Mucosa of gallbladder (tissue), 1 donor: ENCODE results near the gene IGDCC3. TPM values are rescaled to one million over a fixed set of nuclear protein-coding genes. Genes with fewer than 3 reads are reported as not detected.
"Not testable (repeated sequence)": the region's sequence is repeated elsewhere in the genome, so short reads cannot be mapped to it uniquely, and the experiment has no call there.

ENCODE experiments used
- DNase-seq: peaks from one replicate; pipeline ENCODE4 v3.0.0-alpha.2; 2020; ENCODE audit warnings: low spot score
- total RNA-seq: library from RNA; stranded (reverse); gene quantifications from one replicate; pipeline ENCODE4 v1.2.1, GENCODE V29; 2021
- donor health status: DM: no; HTN: no; CAD: no.

IGDCC3 gene
- total RNA-seq, 1 donor from 2014 or later: 0.69 TPM

DNA sequence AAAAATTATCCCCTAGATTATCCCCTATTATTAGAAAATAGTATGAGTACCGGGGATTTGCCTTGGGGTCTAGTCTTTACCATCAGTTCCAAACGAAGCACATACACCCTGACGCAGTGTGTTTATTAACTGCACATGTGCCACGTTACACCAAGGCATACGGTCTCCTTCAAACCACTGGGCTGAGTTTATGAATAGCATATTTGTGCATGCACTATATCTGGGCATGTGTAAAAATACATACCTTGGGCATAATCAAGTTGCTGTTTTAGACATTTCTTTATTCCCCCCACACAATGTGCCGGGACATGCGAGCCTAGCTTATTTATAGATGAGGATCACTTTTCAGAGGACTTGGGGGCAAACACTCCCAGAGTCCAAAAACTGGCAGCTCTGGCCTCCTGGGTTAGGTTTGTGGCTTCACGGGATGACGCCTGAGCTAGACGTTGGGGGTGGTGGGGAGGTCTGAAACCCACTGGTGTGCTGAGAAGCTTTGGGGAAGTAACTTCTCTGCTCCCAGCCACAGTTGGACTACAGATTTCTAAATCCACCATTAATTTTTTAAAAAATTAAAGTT is 28.7 kb upstream of the IGDCC3 start:
- no peak for DNase-seq

DNA sequence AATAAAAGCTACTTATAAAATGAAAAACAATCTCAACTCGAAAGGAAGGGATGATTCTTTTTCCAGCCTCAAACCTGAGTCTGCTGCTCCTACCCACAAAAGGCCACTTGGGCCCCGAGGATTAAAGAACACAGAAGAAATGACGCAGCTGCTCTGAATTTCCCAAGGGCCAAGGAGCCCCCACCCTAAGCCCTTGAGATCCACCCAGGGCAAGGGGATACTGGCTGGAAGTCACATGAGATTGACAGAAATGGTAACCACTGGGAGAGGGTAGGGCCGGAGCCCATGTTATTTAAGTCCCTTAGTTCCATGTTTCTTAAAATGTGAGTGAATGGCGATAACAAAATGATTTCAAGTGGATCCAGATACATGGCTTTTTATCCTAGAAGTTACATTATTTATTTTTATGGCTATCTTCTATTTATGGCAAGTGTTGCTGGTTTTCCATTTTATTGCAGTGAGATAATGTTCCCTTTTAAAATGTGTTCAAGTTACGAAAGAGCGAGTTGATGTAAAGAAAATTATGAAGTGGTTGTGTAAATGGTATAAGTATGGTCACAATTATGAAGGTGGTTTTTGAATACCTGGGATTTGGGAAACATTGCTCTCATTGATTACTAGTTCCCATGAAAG is 28.1 kb upstream of the IGDCC3 start:
- no peak for DNase-seq

DNA sequence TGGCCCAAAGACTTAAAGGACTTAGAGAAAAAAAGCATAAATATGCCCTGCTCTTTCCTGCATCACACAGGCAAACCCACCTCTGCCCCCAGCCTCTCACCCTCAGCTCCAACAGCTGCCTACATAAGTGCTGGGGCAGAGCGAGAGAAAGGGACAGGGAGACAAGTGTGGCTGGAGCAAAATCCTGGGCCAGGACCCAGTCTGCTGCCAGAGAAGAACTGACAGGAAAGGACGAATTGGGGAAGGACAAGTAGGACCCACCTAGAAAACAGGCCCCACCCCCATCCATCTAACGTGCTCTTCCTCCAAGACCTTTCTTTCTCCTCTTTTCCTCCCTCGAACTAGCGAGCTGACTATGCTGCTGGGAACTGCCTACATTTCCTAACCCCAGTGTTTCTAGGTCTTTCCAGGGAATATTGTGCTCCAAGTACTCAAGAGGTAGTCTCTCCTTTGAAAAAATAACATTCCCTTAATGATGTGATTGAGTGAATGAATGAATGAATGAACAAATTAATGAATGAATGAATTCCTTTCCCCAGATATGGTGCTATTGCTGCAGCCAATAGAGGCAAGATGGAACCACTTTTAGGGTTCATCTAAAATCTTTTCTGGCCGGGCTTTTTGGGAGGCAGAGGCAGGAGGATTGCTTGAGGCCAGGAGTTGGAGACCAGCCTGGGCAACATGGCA is 26.5 kb upstream of the IGDCC3 start:
- no peak for DNase-seq

DNA sequence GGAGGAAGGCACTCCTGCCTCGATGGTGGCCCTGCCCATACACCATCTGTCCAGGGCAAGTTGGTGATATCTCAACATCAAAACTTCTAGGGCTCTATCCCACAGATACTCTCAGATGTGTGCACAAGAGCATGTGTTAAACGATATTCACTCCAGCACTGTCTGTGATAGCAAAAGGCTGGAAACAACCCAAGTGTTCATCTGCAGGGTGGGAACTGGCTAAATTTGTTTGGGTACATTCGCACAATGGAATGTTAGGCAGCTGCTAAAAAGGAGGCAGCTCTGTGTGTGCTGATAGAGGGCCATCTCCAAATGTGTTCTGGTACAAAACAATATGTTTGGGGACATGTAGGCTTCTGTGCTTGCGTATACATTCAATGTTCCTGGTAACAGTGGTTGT is 25.2 kb upstream of the IGDCC3 start:
- DNase-seq: no peak

DNA sequence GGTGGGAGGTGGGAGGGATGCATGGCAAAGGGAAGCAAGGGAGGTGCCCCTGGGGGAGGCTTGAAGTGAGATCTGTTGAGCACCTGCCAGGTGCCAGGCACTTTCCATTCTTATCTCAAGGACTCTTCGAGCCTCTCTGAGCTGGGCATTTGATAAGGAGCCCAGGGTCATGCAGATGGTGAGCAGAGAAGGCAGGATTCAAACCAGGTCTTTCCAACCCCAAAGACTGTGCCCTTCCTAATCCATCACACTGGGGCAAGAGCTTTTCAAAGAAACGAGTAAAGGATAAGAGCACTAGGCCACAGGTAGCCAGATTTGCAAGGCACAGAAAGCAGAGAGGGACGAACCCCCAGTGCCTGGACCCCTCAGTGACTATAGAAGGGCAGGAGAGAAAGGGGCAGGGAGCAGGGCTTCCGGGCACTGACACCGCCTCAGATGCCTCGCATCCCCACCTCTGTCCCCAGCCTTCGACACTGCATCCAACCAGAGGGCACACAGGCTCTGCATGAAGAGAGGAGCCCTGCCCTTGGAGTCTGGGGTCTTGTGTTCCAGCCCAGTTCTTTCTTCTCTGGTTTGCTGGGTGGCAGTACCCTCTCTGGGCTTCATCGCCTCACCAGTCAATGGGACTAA is 23.9 kb upstream of the IGDCC3 start:
- no peak for DNase-seq

DNA sequence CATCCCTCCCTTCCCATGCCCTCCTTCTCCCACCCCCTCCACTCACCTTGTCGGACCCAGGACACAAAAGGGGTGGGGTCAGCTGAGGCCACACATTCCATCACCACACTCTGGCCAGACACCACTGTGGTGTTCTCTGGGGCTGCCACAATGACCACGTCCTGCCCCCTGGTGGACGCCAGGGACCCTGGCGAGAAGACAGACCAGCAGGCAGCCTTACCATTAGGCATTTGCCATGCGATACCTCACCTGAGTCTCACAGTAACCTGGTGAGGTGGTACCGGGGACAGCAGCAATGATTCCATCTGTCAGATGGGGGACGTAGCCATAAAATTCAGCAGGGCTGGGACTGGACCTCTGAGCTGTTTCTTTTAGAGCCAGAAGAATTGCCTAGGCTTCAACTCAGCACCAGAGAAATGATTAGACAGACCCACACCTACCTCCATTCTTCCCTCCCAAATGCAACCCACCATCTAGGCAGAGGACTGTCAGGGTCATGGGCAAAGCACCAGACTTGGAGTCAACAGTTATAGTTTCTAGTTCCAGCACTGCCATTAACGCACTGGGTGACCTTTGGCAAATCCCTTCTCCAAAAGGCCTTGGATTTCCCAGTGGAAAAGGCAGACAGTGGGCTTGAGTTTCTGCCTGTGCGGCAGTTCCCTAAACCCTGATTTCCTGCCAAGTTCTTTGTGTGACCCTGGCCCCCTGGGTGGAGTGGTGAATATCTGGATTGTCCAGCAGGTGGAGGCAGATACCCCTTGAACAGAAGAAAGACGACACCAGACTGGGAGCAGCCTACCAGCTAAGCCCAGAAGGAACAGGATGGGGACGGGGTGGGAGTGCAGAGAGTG is 23.2 kb upstream of the IGDCC3 start:
- peak; percentile 51 for DNase-seq

DNA sequence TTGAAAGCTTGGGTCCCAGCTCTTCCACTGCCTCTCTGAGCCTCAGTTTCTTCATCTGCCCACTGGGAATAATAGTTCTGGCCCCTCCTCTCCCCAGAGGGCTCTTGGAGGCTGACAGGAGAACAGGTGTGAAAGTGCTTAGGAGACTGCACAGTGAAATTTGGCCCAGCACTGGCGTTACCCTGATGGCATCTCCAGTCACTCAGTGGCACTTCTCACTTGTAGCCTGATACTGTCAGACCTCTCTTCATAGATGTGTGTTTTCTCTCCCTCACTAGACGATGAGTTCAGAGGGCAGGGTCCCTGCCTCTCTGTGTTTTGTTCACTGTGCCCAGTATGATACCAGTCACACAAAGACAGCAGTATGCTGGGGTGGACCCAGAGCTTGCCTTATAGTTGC is 22.2 kb upstream of the IGDCC3 start:
- no peak for DNase-seq

DNA sequence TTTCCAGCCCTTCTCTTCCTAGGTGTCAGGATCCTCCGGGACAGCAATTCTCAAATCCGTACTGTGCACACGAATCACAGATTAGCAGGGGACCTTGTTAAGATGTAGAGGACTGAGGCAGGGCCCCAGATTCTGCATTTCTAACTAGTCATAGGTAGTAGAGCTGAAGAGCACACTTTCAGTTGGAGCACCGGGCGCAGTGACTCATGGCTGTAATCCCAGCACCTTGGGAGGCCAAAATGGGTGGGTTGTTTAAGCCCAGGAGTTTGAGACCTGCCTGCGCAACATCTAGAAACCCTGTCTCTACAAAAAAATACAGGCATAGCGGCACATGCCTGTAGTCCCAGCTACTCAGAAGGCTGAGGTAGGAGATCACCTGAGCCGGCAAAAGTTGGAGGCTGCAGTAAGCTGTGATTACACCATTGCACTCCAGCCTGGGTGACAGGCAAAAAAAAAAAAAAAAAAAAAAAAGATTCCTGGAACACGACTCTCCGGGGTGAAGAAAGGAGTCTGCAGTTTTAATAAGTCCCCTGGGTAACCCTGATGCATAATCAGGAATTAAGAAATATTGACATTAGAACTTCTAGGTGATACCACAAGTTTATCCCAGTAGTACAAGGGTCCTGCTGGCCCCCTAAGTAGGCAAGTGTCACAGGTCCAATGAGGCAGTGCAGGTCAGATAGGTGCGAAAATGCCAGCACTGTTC is 21.4 kb upstream of the IGDCC3 start:
- no peak for DNase-seq

DNA sequence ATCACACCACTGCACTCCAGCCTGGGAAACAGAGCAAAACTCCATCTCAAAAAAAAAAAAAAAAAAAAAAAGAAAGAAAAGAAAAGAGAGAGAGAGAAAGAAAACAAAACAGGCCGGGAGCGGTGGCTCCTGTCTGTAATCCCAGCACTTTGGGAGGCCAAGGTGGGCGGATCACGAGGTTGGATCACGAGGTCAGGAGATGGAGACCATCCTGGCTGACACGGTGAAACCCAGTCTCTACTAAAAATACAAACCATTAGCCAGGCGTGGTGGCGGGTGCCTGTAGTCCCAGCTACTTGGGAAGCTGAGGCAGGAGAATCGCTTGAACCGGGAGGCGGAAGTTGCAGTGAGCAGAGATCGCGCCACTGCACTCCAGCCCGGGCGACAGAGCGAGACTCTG is 20.7 kb upstream of the IGDCC3 start:
- not testable (repeated sequence) for DNase-seq

DNA sequence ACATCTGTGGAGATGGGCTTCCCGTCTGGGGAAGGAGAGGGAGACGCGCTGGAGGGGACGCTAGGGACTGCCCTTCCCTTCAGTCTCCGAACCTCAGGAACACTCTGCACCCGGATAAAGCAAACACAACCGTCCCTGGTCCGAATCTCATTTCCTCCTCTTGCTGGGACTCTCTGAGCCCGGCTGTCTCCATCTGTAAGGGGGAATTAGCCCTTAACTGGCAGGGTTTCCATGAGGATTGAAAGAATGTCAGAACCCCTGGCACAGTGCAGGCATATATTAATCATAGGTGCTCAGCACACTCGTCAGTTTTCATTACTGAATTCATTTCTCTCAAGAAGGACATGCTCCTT is 19.1 kb upstream of the IGDCC3 start:
- DNase-seq: no peak

DNA sequence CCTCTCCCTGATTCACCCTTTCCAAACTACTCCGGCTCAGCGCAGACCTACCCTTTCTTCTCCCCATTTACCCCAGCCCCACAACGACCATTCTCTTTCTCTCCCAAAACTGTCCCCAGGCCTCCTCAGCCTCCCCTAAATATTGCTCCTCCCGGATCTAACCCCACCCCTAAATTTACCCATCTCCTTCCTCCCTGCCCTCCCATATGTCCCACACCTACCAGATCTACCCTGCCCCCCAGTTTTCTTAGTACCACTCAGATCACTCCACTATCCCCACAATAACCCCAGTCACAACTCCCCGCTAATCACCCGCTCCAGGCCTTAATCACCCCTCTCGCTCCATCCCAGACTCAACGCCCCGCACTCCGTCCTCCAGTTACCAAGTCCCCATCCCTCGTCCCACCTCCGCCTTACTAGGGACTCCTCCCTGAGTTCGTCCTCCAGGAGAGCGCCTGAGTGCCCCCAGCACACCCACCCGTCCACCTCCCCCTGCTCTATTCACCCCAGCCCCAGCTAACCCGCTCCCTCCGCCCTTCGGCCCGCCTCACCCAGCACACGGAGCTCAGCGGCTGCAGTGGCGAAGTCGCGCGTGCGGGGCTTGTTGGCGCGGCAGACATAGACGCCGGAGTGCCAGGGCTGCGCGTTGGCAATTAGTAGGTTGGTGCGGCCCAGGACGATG is 18.6 kb upstream of the IGDCC3 start:
- no peak for DNase-seq

DNA sequence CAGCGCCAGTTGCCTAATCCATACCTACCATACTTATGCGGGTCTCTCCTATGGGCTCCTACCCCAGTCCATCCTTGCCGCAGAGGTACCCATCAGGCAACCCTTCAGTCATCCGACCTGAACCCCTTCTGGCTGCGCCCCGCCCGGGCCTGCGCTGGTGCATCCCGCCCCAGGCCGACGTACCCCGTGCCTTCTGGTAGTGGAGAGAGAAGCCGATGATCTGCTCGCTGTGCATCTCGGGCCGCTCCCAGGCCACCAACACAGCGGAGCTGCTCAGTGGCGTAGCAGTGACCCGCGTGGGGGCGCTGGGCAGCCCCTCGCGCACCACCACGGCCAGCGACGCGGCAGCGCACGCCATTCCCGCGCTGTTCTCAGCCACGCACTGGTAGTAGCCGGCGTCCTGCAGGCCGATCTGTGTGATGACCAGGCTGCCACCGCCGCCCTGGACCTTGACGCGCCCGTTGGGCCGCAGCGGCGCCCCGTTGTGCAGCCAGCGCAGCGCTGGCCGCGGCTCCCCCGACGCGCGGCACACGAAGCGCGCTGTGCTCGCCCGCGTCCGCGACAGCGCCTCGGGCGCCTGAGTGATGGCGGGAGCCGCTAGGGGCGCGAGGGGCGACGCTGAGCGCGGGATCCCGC is 17.9 kb upstream of the IGDCC3 start:
- no peak for DNase-seq

DNA sequence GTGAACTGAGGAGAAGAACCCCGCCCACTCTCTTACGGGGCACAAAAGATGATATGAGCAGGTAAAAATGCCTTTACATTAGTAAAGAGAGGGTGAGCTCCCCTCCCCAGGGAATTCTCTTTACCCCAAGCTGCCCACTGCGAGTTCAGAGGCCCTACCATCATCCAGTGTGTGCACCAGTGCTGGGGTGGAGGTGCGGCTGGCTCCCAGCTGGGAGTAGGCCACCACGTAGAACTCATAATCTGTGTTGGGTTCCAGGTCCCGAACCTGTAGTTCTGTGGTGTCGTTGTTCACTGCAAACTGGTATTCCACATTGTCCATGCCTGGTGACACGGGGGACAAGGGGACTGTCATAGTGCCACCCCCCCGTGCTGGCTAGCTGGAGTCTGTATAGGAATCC is 17.1 kb upstream of the IGDCC3 start:
- DNase-seq: no peak

DNA sequence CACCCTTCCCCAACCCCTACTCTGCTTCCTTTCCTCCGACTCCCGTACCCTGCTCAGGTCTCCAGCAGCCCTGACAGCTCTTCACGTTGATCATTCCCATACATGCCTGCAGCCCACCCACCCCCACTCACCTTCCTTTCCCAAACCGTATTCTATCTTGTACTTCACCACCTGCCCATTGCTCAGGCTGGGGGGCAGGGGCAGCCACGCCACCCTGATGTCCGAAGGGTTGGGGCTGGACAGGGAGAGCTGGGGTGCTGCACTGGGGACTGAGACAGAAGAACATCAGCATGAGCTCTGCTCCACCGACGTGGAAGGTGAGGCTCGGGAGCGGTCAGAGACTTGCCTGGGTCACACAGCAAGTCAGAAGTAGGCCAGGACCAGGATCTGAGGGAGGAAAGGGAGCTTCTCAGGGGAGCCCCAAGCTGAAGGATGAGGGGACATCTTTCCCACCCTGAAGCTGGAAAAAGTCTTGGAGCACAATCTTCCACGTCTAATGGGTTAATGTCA is 16.5 kb upstream of the IGDCC3 start:
- DNase-seq: no peak

DNA sequence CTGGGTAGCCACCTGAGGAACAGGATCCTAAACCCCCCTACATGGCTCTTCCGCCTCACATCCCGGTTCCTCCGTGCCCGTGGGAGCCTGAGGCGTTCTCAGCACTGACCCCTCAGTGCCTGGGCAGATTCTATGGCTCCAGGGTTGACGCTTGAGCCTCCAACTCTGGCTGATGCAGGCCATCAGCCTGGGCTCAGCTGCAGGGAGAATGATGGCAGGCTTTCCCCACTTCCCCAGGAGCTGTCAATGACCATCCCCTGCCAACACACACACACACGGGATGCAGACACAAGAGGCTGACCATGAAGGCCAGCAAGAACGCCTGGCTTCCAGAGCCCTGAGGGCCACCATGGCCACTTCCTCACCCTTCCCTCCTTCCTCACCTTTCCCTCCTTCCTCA is 15.8 kb upstream of the IGDCC3 start:
- no peak for DNase-seq

DNA sequence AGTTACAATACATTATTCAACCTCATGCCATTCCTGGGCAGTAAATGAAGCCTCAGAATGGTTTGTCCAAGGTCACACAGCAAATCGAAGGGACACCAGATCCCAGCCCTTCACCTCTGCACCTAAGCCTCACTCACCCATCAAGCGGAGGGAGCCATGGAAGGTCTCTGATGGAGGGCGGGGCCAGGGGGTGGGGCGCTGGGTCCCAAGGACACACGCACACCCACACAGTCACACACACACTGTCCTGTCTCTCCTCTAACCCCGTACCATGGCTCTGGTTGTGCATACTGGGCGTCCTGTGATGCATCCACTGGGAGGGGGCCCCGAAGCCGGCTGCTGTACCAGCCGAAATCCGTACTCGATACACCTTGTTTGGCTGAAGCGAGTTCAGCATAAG is 15.3 kb upstream of the IGDCC3 start:
- DNase-seq: no peak

DNA sequence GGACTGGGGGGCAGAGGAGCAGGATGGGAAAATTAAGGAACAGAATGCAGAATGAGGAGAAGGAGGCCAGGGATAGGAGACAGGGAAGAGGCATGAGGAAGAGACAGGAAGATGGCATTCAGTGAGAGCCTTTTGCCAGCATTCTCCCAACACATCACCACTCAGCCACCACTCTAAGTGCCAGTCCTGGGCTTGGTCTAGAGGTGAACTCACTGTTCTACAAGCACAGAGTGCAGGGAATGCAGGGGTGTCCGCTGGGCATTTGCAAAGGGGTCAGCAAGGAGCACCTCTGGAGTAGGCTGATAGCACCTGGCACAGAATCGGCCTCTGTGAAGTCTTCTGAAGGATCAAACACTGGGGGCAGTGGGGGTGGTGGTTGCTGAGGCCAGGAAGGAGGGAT is 14.6 kb upstream of the IGDCC3 start:
- no peak for DNase-seq

DNA sequence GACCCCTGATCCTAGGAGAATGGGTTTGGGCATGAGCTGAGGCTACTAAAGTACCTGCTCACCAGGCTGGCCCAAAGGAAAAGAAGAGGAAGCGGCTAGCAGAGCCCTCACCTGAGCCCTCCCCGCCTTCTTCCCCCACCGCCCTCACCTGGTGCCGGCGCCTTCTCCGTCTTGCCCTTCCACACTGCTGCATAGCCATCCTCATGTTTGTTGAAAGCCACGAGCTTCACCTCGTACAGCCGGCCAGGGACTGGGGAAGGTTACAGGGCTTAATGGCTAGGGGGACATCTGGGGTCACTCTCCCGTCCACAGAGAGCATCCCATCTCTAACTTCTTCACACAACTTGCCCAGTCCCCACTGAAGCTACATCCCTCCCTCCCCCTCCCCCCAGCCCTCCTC is 13.9 kb upstream of the IGDCC3 start:
- DNase-seq: no peak

DNA sequence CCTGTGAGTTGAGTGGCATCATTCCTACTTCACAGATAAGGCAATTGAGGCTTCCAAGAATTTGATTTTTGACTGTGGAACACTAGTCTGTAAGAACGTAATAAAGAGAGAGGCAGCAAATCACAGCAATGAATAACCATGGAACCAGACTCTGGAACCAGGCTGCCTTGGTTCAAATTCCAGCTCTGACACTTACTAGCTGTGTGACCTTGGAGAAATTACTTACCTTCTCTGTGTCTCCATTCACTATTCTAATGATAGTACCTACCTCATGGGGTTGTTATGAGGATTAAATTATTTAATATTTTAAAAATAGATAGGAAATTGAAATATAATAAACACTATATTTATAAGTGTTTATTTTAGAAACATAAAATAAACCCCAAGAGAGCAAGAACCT is 12.6 kb upstream of the IGDCC3 start:
- DNase-seq: no peak

DNA sequence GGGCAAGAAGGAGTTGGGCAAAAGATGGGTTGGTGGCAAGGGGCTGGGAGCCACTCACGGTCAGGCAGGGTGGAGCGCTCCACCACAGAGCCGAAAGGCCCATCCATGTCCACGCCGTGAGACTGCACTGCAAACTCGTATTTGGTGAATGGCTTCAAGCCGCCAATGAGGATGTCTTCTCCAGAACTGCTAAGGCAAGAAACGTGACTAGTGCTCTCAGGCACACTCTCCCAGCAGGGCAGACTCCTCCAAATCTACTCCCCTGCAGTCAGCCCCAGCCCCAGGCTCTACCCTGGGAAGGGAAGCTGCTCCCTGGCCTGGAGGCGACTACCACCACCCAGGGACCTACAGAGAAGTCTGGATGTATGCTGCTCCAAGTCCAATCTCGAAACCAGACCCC is 11.4 kb upstream of the IGDCC3 start:
- no peak for DNase-seq
